Panc1 (cell line): ENCODE measurements around the gene XXYLT1. TPM values are rescaled to one million over a fixed set of nuclear protein-coding genes. Genes with fewer than 3 reads are reported as not detected.

Experiments used
- ATAC-seq: fragments of 200-7000 bp; cut with Tn5 transposase; 2 replicates; pipeline ENCODE4 v1.9.1; 2020; ENCODE audit warnings: mild to moderate bottlenecking, moderate library complexity
- BruUV-seq: library from RNA; stranded (reverse); fragments of 400-500 nt; replicated peaks from 2 replicates; lab custom pipeline; 2021; lab: Mats Ljungman, UMichigan
- CTCF ChIA-PET: fragments of 300-600 bp; sonication (Branson Sonifier 250); formaldehyde crosslinking; loops from one replicate; lab custom pipeline; 2022; ENCODE audit warnings: antibody characterized with exemption; lab: Charles Lee
- POLR2A ChIA-PET: fragments of 300-600 bp; sonication (Branson Sonifier 250); formaldehyde crosslinking; loops from one replicate; lab custom pipeline; 2022; ENCODE audit warnings: antibody characterized with exemption; lab: Charles Lee
- DNase-seq: peaks from one replicate; pipeline ENCODE4 v3.0.0-alpha.2; 2010; ENCODE audit warnings: low read depth, low spot score
- H3K27ac ChIP-seq: 2 replicates; pipeline ENCODE4 v1.5.1; 2011; ENCODE audit warnings: mild to moderate bottlenecking, low read length, inconsistent platforms
- H3K27me3 ChIP-seq: fragments of 200-500 bp; sonication (Bioruptor generic); 2 replicates; pipeline ENCODE4 v1.6.0; 2014; ENCODE audit warnings: low read length, inconsistent platforms; ENCODE audit not compliant: control insufficient read depth, insufficient read depth
- H3K36me3 ChIP-seq: fragments of 200-500 bp; sonication (Bioruptor generic); 2 replicates; pipeline ENCODE4 v1.5.1; 2014; ENCODE audit warnings: inconsistent platforms, mild to moderate bottlenecking, low read length, moderate library complexity; ENCODE audit not compliant: control insufficient read depth, insufficient read depth
- H3K4me1 ChIP-seq: 2 replicates; pipeline ENCODE4 v1.5.1; 2011; ENCODE audit warnings: inconsistent platforms, mild to moderate bottlenecking, low read length, moderate library complexity; ENCODE audit not compliant: control insufficient read depth, insufficient read depth
- H3K4me3 ChIP-seq, 2 experiments: 2 replicates each; pipeline ENCODE4 v1.5.1; 2011 to 2012; ENCODE audit warnings: low read depth in 2 of 2, low read length in 2 of 2, mild to moderate bottlenecking in 2 of 2, inconsistent platforms in 1 of 2, moderate library complexity in 1 of 2
- H3K9me3 ChIP-seq: fragments of 200-500 bp; sonication (Bioruptor generic); 2 replicates; pipeline ENCODE4 v1.5.1; 2014; ENCODE audit warnings: low read depth, mild to moderate bottlenecking, inconsistent platforms, low read length, moderate library complexity; ENCODE audit not compliant: control insufficient read depth, insufficient read depth
- POLR2AphosphoS5 ChIP-seq: IDR thresholded peaks from 2 replicates; pipeline ENCODE4 v1.6.1; 2012; ENCODE audit warnings: mild to moderate bottlenecking, low read depth, low read length, moderate library complexity
- REST ChIP-seq, 2 experiments: IDR thresholded peaks; 2 replicates each; pipeline ENCODE4 v1.6.1; 2011 to 2012; ENCODE audit warnings: low read depth in 2 of 2, control low read depth in 1 of 2, low read length in 1 of 2, mild to moderate bottlenecking in 1 of 2, moderate library complexity in 1 of 2; ENCODE audit not compliant: insufficient read depth in 1 of 2
- SIN3A ChIP-seq: IDR thresholded peaks from 2 replicates; pipeline ENCODE4 v1.6.1; 2012; ENCODE audit warnings: low read depth, mild to moderate bottlenecking, low read length, moderate library complexity, borderline replicate concordance; ENCODE audit not compliant: insufficient read depth
- TCF7L2 ChIP-seq: IDR thresholded peaks from 2 replicates; pipeline ENCODE4 v1.6.1; 2011; ENCODE audit warnings: mild to moderate bottlenecking, low read depth, low read length, inconsistent platforms
- in situ Hi-C: cut with HindIII; loops from 2 replicates; pipeline ENCODE4 v1.10.0; 2016; ENCODE audit warnings: low sequenced_read_pairs, low pct_unique_long_range_greater_than_20kb
- intact Hi-C: fragments of 100-400 bp; cut with micrococcal nuclease; formaldehyde crosslinking; loops from one replicate; pipeline ENCODE4 v1.10.0; 2022; ENCODE audit not compliant: unreplicated experiment
- total RNA-seq: library from RNA; stranded (reverse); gene quantifications from one replicate; pipeline ENCODE4 v1.2.1, GENCODE V29; 2021; ENCODE audit not compliant: unreplicated experiment
- TF ChIP-seq, protein P1 (sequence below): fragments of 450-650 bp; IDR thresholded peaks from 2 replicates; pipeline ENCODE4 v1.5.1; 2017; ENCODE audit warnings: mild to moderate bottlenecking

XXYLT1 gene
- total RNA-seq, 1 experiment from 2014 or later = 26.0 TPM

- peak overlapping the region; percentile 87 for H3K27ac ChIP-seq
- H3K27me3 ChIP-seq = no peaks in the 10 kb centered on the region
- DNase-seq (no peak), ATAC-seq (peak; percentile 77)
- in situ Hi-C loops = no loop called here
- ChIA-PET CTCF (interaction anchor here (0.7 to 1.3 kb wide), 3 partner anchors 12 to 577 kb away, joined by 3 to 8 read pairs (median 4); no protein-coding TSS in a partner anchor), POLR2A (interaction anchor here (1.1 kb wide), 1 partner anchor 577 kb away, joined by 3 read pairs; no protein-coding TSS in a partner anchor)
- intact Hi-C loops = loop anchor here (1.0 to 10.0 kb wide), 2 partner anchors 105 to 577 kb away; no protein-coding TSS in a partner anchor
- H3K4me3 ChIP-seq = peak overlapping the region; percentile 52 to 71
- TF ChIP-seq, protein P1, sequence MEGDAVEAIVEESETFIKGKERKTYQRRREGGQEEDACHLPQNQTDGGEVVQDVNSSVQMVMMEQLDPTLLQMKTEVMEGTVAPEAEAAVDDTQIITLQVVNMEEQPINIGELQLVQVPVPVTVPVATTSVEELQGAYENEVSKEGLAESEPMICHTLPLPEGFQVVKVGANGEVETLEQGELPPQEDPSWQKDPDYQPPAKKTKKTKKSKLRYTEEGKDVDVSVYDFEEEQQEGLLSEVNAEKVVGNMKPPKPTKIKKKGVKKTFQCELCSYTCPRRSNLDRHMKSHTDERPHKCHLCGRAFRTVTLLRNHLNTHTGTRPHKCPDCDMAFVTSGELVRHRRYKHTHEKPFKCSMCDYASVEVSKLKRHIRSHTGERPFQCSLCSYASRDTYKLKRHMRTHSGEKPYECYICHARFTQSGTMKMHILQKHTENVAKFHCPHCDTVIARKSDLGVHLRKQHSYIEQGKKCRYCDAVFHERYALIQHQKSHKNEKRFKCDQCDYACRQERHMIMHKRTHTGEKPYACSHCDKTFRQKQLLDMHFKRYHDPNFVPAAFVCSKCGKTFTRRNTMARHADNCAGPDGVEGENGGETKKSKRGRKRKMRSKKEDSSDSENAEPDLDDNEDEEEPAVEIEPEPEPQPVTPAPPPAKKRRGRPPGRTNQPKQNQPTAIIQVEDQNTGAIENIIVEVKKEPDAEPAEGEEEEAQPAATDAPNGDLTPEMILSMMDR = peak; percentile 100
- TF ChIP-seq SIN3A = no peak
- peak; percentile 96 for TF ChIP-seq TCF7L2
- peaks cover 22% of the 10 kb centered on the region for H3K4me1 ChIP-seq
- no peaks in the 10 kb centered on the region for H3K9me3 ChIP-seq
- no TSS peak for BruUV-seq
- H3K36me3 ChIP-seq = no peaks in the 10 kb centered on the region
Measured at GRCh38 chr3:195259475-195260279, 11.3 kb downstream of the XXYLT1 start.

GRCh38 chr3:195259154-195259474 is 11.8 kb downstream of the XXYLT1 start:
- peak overlapping the region; percentile 87 for H3K27ac ChIP-seq
- no peaks in the 10 kb centered on the region for H3K27me3 ChIP-seq
- H3K4me1 ChIP-seq = peaks cover 26% of the 10 kb centered on the region
- peak overlapping the region; percentile 52 to 71 for H3K4me3 ChIP-seq
- ATAC-seq (no peak), DNase-seq (no peak)
- in situ Hi-C loops (no loop called here), intact Hi-C loops (loop anchor here (10.0 kb wide), 1 partner anchor 104 kb away; no protein-coding TSS in a partner anchor)
- ChIA-PET POLR2A (interaction anchor here (1.1 kb wide), 1 partner anchor 577 kb away, joined by 3 read pairs; no protein-coding TSS in a partner anchor), CTCF (interaction anchor here (0.7 to 1.0 kb wide), 2 partner anchors 11 to 577 kb away, joined by 3 to 4 read pairs; no protein-coding TSS in a partner anchor)
- TF ChIP-seq TCF7L2 (no peak), REST (IDR thresholded peaks at IDR 0.05; ENCODE audit: insufficient read depth in 1 of 2, low read depth in 2 of 2, low read length in 1 of 2) (no peak), SIN3A (no peak), POLR2AphosphoS5 (no peak)
- TF ChIP-seq, protein P1 = no peak
- H3K9me3 ChIP-seq = no peaks in the 10 kb centered on the region
- no TSS peak for BruUV-seq
- no peaks in the 10 kb centered on the region for H3K36me3 ChIP-seq
